Measurements from ENCODE around the gene IDUA.
"Not testable (repeated sequence)": the region's sequence is repeated elsewhere in the genome, so short reads cannot be mapped to it uniquely, and the experiment has no call there.

The IDUA gene

GRCh38 chr4:1045193-1045594 lies 58.4 kb downstream of the IDUA start:
- DNase-seq (ENCODE audit: low read depth in 2 of 2) = no peak

GRCh38 chr4:1045595-1046201 lies 58.9 kb downstream of the IDUA start:
- no peak for DNase-seq (ENCODE audit: low read depth in 2 of 2)

GRCh38 chr4:1046581-1047011 lies 59.8 kb downstream of the IDUA start:
- peak in 1 of 2 experiments; percentile 49 for DNase-seq (ENCODE audit: low read depth in 2 of 2)

GRCh38 chr4:1047106-1047975 lies 60.5 kb downstream of the IDUA start:
- no peak for DNase-seq (ENCODE audit: low read depth in 2 of 2)

- DNase-seq (ENCODE audit: low read depth in 2 of 2) = no peak
Measured at GRCh38 chr4:1047976-1048772, 61.3 kb downstream of the IDUA start.

GRCh38 chr4:1048773-1049590 lies 62.1 kb downstream of the IDUA start:
- DNase-seq (ENCODE audit: low read depth in 2 of 2) = no peak

- no peak for DNase-seq (ENCODE audit: low read depth in 2 of 2)
Measured at GRCh38 chr4:1049591-1049905, 62.7 kb downstream of the IDUA start.

- no peak for DNase-seq (ENCODE audit: low read depth in 2 of 2)
Measured at GRCh38 chr4:1050486-1051213, 63.8 kb downstream of the IDUA start.

- DNase-seq (ENCODE audit: low read depth in 2 of 2) = no peak
Measured at GRCh38 chr4:1051472-1051871, 64.6 kb downstream of the IDUA start.

- no peak for DNase-seq (ENCODE audit: low read depth in 2 of 2)
Measured at GRCh38 chr4:1052231-1052671, 65.4 kb downstream of the IDUA start.

- DNase-seq (ENCODE audit: low read depth in 2 of 2) = peak; percentile 77 to 79
Measured at GRCh38 chr4:1053080-1053661, 66.3 kb downstream of the IDUA start.

- not testable (repeated sequence) for DNase-seq (ENCODE audit: low read depth in 2 of 2)
Measured at GRCh38 chr4:1053891-1054290, 67.0 kb downstream of the IDUA start.

All from fibroblast of skin of left biceps (primary cell).